Parathyroid adenoma (tissue), 2 donors: Measurements from ENCODE around the gene TP53I3.
"Not testable (repeated sequence)": the region's sequence is repeated elsewhere in the genome, so short reads cannot be mapped to it uniquely, and the experiment has no call there.

Source experiments
- H2AFZ ChIP-seq: fragments of 300-600 bp; sonication (generic); one replicate; pipeline ENCODE4 v1.7.0; 2017; ENCODE audit warnings: antibody characterized with exemption, mild to moderate bottlenecking
- H3K27ac ChIP-seq: fragments of 300-600 bp; sonication (generic); one replicate; pipeline ENCODE4 v1.7.0; 2017
- H3K27me3 ChIP-seq: fragments of 300-600 bp; sonication (generic); one replicate; pipeline ENCODE4 v1.7.0; 2017; ENCODE audit warnings: low read length; ENCODE audit not compliant: control insufficient read depth, insufficient read depth
- H3K36me3 ChIP-seq: fragments of 300-600 bp; sonication (generic); one replicate; pipeline ENCODE4 v1.7.0; 2017; ENCODE audit warnings: low read length; ENCODE audit not compliant: control insufficient read depth, insufficient read depth
- H3K4me1 ChIP-seq: fragments of 300-600 bp; sonication (generic); one replicate; pipeline ENCODE4 v1.7.0; 2017; ENCODE audit warnings: control low read depth
- H3K4me2 ChIP-seq: fragments of 300-600 bp; sonication (generic); one replicate; pipeline ENCODE4 v1.7.0; 2017; ENCODE audit warnings: low read length
- H3K4me3 ChIP-seq: fragments of 300-600 bp; sonication (generic); one replicate; pipeline ENCODE4 v1.7.0; 2017; ENCODE audit warnings: low read depth, low read length
- H3K79me2 ChIP-seq: fragments of 300-600 bp; sonication (generic); one replicate; pipeline ENCODE4 v1.7.0; 2017; ENCODE audit warnings: control low read depth
- H3K9ac ChIP-seq: fragments of 300-600 bp; sonication (generic); one replicate; pipeline ENCODE4 v1.7.0; 2017; ENCODE audit warnings: mild to moderate bottlenecking
- H3K9me3 ChIP-seq: fragments of 300-600 bp; sonication (generic); one replicate; pipeline ENCODE4 v1.7.0; 2017; ENCODE audit warnings: low read length; ENCODE audit not compliant: control insufficient read depth
- TF ChIP-seq, protein P1 (sequence below): fragments of 300-600 bp; sonication (generic); IDR thresholded peaks from one replicate; pipeline ENCODE4 v1.7.0; 2017; ENCODE audit warnings: antibody characterized with exemption, mild to moderate bottlenecking
- donor health status: primary hyperparathyroidism.

TP53I3 gene

DNA sequence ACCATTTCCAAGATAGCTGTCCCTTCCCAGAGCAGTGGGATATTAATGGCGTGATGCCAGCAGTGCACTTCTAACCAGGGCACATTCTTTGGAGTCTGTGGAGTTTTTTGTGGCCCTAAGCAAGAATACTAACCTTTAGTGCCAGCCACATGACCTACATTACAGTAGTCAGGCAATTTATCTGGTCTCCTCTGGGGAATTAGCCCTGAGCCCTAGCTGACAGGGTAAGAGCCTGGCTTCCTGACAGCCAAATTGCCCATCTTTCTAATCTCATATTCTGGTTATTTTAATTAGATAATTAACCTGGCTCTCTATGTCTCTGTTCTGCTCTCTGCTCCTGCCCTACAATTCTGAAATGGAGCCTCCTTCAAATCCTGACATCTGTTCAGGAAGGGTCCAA, 33.3 kb upstream of the TP53I3 start:
- Histone ChIP-seq H3K79me2 (no peaks in the 10 kb centered on the region), H3K4me2 (no peak overlapping the region), H3K27me3 (no peaks in the 10 kb centered on the region), H3K4me3 (no peak overlapping the region), H3K27ac (no peak overlapping the region), H3K4me1 (no peaks in the 10 kb centered on the region), H2AFZ (no peak overlapping the region), H3K36me3 (no peaks in the 10 kb centered on the region), H3K9ac (no peak overlapping the region), H3K9me3 (no peaks in the 10 kb centered on the region)
- TF ChIP-seq, protein P1, sequence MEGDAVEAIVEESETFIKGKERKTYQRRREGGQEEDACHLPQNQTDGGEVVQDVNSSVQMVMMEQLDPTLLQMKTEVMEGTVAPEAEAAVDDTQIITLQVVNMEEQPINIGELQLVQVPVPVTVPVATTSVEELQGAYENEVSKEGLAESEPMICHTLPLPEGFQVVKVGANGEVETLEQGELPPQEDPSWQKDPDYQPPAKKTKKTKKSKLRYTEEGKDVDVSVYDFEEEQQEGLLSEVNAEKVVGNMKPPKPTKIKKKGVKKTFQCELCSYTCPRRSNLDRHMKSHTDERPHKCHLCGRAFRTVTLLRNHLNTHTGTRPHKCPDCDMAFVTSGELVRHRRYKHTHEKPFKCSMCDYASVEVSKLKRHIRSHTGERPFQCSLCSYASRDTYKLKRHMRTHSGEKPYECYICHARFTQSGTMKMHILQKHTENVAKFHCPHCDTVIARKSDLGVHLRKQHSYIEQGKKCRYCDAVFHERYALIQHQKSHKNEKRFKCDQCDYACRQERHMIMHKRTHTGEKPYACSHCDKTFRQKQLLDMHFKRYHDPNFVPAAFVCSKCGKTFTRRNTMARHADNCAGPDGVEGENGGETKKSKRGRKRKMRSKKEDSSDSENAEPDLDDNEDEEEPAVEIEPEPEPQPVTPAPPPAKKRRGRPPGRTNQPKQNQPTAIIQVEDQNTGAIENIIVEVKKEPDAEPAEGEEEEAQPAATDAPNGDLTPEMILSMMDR = no peak

DNA sequence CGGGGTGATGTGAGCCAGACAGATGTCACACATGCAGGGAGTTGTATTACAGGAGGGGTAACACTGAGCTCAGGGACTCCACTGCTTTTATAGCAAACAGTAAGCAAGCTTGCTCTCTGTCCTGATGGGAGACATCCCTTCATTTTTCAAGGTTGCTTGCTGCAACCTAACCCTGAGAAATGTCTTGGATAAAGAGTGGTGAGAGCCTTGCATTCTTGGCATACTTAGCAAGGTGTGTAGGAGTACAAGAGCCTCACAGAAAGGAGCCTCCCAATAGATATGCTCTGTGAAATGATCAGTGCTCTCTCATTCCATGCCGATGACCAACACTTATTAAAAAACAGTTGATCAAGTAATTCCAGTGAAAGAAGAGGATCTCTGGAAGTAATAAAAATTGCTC, 30.4 kb upstream of the TP53I3 start:
- Histone ChIP-seq H3K9ac (no peak overlapping the region), H3K36me3 (no peaks in the 10 kb centered on the region), H3K4me2 (no peak overlapping the region), H3K4me3 (no peak overlapping the region), H3K9me3 (no peaks in the 10 kb centered on the region), H3K27me3 (no peaks in the 10 kb centered on the region), H3K27ac (no peak overlapping the region), H2AFZ (no peak overlapping the region), H3K79me2 (no peaks in the 10 kb centered on the region), H3K4me1 (no peaks in the 10 kb centered on the region)
- TF ChIP-seq, protein P1 = no peak

DNA sequence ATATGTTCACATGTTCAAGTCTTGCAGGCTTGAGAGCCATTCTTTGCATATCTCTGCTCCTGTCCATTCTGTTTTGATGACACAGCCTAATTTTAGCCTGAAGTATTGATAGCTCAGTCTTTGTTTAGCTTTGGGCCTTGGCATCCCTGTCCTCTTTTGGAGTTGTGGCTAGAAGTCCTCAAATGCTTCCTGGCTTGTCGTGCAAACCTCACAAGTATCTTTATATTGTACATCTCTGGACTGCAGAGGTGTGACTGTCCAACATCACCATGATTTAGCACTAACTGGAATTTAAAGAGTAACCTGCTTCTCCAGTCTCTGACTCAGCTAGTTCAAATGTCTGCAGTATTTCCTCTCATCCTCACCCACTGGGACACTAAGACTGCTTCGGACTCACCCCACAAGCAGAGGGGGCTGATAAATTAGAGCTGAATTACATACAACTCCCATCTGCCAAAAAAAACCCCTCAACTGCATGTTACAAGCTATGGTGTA, 26.8 kb upstream of the TP53I3 start:
- no peak overlapping the region for H3K27ac ChIP-seq
- TF ChIP-seq, protein P1 = no peak

DNA sequence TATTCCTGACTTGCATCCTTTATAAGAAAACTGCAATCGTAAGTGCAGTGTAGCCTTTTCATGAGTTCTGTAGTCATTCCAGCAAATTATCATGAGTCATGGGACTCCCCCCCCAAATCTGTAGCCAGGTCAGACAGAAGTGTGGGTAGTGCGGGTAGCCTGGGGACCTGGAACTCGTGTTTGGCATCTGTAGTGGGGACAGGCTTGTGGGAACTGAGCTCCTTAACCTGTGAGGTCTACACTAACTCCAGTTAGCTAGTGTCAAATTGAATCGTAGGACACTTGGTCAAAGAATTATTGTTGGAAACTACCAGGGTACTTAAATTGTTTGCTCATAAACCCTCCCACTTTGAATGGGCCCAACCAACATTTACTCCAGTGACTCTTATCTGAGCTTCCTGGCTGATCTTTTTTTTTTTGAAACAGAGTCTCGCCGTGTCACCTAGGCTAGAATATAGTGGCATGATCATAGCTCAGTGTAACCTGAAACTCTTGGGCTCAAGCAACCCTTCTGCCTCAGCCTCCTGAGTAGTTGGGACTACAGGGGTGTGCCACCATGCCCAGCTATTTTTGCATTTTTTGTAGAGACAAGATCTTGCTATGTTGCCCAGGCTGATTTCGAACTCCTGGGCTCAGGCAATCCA, 26.1 kb upstream of the TP53I3 start:
- H3K4me1 ChIP-seq = no peaks in the 10 kb centered on the region

More for the DNA sequence above, 26.8 kb upstream of the TP53I3 start:
- H3K9me3 ChIP-seq = no peaks in the 10 kb centered on the region
- no peaks in the 10 kb centered on the region for H3K36me3 ChIP-seq
- no peaks in the 10 kb centered on the region for H3K4me1 ChIP-seq
- no peaks in the 10 kb centered on the region for H3K27me3 ChIP-seq
- no peak overlapping the region for H3K9ac ChIP-seq
- H2AFZ ChIP-seq = no peak overlapping the region
- H3K4me2 ChIP-seq = no peak overlapping the region
- no peaks in the 10 kb centered on the region for H3K79me2 ChIP-seq
- no peak overlapping the region for H3K4me3 ChIP-seq

DNA sequence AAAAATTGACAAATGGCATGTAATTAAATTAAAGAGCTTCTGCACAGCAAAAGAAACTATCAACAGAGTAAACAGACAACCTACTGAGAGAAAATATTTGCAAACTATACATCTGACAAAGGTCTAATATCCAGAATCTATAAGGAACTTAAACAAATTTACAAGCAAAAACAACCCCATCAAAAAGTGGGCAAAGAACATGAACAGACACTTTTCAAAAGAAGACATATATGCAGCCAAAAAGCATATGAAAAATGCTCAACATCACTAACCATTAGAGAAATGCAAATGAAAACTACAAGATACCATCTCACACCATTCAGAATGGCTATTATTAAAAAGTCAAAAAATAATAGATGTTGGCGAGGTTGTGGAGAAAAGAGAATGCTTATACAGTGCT, 24.8 kb upstream of the TP53I3 start:
- H3K27ac ChIP-seq, H3K4me3 ChIP-seq, H3K9ac ChIP-seq, H3K27me3 ChIP-seq, H3K9me3 ChIP-seq, H3K4me1 ChIP-seq, H3K79me2 ChIP-seq, H3K4me2 ChIP-seq, H2AFZ ChIP-seq, H3K36me3 ChIP-seq: not testable (repeated sequence)

More for the DNA sequence above, 26.1 kb upstream of the TP53I3 start:
- TF ChIP-seq, protein P1 = no peak
- Histone ChIP-seq H3K36me3 (no peaks in the 10 kb centered on the region), H3K27ac (no peak overlapping the region), H2AFZ (no peak overlapping the region), H3K79me2 (no peaks in the 10 kb centered on the region), H3K9ac (no peak overlapping the region), H3K4me2 (no peak overlapping the region), H3K4me3 (no peak overlapping the region), H3K27me3 (no peaks in the 10 kb centered on the region), H3K9me3 (no peaks in the 10 kb centered on the region)
